CD4-positive, alpha-beta T cell treated with Interferon alpha-2 for 1 hour (primary cell): Measurements from ENCODE around the gene TVP23B.
"Not testable (repeated sequence)": the region's sequence is repeated elsewhere in the genome, so short reads cannot be mapped to it uniquely, and the experiment has no call there.

Experiments
- DNase-seq, 2 donors: peaks; one replicate each; pipeline ENCODE4 v3.0.0-alpha.2; 2020 to 2022

Gene TVP23B

DNA sequence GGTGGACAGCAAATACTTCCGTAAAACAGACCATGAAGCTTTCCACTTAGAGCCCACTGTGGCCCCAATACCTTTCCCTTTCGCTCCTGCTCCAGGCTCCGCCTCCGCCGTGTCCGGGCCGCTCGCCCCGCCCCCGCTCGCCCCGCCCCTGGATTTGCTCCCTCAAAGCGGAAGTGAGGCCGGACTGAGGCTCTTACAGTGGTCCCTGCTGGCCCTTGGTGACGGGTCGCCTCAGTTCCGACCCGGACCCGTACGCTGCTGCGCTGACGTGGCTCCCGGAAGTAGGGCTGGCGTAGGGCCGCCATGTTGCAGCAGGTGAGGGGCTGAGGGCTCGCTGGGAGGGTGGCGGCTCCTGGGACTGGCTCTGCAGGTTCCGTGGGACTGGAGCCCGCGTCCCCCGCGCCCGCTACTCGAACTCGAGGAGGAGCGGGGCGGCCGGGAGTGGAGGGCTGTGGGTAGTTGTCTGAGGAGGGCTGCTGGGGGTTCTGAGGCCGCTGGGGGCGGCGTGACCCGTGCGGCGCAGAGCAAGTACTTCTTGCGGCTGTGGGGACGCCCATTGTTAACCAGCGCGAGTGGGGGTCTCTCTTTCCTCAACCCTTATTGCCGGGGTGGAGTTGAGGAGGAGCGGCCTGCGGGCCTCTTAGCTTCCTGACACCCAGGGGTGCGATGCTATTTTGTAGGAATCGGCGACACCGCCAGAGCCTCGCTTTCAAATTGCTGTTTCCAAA, at the start of gene TVP23B:
Gene TVP23B (plus strand): TSS at position 193 of the 728 bp plus-strand sequence. CDS start 111 bp downstream, at position 304.
- peak; percentile 96 to 97 for DNase-seq

DNA sequence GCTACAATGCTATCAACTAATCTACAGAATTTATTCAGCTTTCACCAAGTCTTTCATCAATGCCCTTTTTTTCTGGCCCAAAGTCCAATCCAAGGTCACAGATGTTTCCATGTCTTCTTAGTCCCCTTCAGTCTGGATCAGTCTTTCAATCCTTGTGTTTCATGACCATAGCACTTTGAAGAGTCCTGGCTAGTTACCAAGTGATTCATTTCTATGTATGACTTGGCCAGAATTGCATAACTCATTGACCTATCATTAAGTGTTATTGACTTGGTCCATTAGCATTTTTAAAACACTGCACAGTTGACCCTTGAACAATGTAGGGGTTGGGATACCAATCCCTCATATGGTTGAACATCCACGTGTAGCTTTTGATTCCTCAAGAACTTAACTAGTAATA, 48.5 kb upstream of the TVP23B start:
- not testable (repeated sequence) for DNase-seq

DNA sequence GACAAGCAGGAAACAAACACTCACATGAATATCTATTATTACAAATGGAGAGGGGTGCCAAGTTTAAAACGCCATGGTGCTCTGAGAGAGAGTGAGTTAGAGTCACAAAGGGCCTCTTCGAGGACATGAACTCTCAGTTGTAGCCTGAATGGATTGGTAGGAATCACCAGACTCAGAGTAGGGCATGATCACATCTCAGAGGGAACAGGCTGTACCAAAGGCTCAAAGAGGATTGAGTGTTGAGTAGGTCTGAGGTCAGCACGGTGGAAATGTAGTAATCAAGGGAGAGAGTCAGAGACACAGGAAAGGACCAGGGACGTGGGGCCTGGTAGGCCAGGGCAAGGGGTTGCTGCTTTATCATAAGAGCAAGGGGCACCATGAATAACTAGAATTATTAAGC, 47.6 kb upstream of the TVP23B start:
- not testable (repeated sequence) for DNase-seq

DNA sequence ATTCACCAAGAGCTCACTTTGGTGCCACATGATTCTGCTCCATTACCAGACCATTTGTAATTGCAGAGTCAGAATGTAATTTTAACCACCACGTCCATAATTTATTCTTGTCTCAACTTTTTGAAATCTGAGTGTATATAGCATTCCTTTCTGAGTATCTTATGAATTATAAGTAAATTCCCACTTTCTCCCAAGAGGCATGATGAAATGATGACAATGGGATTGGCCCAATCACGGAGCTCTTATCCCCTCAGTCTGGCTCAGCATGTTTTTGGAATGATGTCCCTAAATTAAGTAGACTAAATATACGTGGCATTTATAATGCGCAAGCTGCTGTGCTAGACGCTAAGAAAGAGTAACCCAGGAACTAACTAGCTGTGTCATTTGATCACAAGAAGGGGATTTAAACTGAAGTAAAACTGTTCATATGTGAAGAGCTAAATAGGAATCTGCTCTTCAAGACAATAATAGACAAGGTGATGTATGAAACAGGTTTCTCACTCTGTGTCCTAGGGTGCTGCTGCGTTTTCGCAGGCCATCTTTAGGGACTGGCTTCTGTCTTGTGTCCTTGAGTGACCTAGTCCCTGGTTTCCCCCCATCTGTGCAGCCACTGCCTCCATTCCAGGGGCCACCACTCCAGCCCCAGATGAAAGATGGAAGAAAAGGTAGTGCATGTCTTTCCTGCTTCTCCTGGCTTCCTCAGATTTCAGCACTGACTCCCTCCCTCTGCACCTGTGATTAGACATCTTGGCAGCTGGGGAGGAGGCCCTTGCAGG, 41.2 kb upstream of the TVP23B start:
- DNase-seq = not testable (repeated sequence)

DNA sequence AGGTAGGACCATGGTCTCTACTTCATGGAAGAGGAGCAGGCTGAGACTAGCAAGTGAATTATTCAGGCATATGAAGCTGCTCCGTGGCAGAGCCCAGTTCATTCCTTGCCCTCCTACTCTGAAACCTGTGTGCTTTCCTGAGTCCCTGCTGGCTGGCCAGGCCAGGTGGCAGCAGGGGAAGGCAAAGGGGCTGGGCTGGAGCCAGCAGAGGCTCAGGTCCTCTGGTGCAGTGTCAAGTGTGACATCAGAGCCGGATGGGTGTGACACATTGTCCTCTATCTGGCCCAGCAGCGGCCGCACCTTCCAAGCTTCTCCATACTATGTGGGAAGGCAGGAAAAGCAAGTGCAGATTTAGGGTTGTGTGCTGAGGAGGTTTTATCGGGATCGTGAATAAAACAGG, 39.8 kb upstream of the TVP23B start:
- not testable (repeated sequence) for DNase-seq

DNA sequence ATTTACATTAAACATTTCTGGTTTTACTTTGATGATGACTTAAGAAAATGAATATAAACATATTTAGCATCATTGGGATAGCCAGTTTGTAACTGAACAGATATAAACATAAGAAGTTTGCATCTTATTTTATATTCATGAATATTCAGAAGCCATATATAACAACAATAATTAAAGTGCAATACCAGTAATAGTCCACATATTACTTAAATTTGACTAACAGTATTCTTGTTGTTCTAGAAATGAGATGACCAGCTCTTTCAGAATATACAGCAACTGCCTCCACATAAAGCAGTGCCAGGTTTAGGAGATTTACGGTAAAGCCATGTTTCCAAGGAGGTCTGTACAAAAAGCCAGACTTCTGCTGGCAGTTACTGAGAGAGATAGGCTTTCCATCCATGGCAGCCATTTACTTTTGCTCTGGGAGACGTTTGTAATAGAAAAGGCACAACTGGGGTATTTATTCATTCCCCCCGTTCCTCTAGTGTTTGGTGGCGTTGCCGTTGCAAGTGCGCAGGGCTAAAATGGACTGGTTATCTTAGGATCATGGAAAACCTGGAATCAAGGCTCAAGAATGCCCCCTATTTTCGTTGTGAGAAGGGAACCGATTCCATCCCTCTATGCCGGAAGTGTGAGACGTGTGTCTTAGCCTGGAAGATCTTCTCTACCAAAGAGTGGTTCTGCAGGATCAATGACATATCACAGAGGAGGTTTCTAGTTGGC, 37.1 kb upstream of the TVP23B start, which contains the start of gene FBXW10:
Gene FBXW10 (plus strand): TSS at position 356 of the 723 bp plus-strand sequence. CDS start 191 bp downstream, at position 547.
- DNase-seq = not testable (repeated sequence)

DNA sequence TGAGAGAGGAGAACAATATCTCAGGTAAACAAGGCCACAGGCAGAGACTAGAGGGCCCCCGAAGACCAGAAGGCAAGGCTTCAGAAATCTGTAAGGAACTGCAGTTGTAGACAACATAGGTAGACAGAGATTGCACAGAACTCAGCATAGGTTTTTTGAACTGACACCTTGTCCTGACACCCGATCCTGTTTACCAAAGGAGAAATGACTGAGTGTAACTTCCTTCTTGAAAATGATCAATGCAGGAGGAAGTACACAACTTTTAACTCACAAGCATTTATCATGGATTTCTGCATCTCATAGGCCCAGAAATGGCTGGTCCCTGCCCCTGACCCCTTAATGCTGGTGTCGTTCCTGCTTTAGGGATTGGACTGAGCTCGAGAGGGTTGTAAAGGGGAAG, 36.3 kb upstream of the TVP23B start:
- not testable (repeated sequence) for DNase-seq

DNA sequence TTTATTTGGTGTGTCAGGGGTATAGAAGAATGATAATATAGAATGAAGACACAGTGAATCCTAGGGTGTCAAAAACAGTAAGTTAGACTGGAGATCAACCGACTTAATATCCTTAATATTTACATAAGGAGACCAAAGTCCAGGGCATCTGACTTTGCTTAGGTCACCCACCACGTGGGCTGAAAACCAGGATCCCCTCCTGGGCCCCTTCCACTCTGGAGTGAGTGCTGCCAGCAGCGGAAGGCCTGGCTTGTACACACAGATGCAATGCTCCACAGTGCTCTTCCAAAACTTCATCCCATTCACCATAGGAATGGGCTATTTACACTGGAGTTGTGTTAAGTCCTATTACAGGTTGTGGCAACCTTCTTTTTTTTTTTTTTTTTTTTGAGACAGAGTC, 34.4 kb upstream of the TVP23B start:
- not testable (repeated sequence) for DNase-seq

DNA sequence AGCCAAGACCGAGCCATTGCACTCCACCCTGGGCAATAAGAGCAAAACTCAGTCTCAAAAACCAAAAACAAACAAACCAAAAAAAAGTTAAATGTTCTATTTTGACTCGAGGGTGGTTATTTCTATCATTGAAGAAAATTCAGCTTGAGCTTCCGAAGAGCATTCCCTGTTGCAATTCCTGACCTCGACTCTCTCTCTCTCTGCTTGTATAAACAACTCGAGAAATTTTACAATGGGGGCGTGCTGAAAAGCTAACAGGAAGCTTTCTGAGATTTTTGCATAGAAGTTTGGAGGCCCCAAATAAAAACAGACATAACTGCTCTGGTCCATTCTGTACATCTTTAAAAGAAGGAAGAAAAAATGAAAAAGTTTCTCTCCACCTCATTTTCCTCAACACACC, 33.5 kb upstream of the TVP23B start:
- DNase-seq = not testable (repeated sequence)

DNA sequence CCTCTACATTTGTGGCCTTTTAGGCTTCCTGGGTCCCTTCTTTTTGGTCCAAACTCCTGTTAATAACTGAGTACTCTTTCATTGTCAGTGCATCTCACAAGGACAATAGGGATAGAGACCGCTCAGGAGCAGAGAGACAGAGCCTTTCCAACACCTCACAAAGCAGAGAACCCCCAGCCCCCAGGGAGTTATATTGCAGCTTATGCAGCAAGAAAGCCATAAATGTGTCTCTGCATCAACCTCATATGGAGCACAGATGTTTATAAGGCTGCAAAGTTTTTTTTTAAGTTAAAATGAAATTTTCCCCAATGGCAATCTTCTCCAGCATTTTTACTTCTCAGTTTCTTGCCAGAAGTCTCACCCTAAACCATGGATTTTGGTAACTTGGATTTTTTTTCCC, 30.7 kb upstream of the TVP23B start:
- not testable (repeated sequence) for DNase-seq

DNA sequence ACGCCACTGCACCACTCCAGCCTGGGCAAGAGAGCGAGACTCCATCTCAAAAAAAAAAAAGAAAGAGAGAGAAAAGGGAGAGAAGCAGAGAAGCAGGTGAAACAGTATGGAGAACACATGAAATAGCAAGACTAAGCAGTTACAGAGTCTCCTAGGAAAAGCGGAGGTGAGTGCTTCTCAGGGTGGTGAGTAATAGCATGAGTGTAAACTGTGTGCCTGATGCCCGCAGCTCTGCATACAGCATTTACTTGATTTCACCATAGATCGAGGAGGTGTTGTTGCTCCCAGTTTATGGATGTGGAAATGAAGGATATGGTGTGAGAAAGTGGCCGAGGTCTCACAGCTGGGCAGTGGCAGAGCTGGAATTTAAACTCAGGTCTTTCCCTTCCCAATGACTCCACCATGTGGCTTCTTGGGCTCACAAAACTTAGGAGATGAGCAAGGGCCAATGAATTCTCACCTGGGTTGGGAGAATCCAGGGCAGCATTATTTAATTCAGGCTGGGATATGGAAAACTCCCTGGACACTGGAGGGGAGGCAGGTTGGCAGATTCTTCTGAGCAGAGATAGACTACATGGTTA, 27.1 kb upstream of the TVP23B start:
- not testable (repeated sequence) for DNase-seq

DNA sequence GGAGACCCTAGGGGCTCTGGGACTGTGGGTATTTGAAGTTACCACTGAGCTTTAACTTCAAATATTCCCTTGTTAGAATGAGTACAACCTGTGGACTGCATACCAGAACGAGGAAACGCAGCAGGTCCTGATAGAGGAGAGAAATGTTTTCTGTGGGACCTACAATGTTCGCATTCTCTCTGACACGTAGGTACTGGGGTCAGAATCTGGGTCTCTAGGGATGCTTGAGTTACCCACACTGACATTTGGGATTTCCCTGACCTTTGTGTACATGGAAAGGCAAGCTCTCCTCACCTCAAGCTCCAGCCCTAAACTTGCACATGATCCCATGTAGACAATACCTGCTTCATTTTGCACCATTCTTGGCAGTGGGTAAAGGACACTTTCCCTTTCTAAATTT, 25.0 kb upstream of the TVP23B start:
- not testable (repeated sequence) for DNase-seq

DNA sequence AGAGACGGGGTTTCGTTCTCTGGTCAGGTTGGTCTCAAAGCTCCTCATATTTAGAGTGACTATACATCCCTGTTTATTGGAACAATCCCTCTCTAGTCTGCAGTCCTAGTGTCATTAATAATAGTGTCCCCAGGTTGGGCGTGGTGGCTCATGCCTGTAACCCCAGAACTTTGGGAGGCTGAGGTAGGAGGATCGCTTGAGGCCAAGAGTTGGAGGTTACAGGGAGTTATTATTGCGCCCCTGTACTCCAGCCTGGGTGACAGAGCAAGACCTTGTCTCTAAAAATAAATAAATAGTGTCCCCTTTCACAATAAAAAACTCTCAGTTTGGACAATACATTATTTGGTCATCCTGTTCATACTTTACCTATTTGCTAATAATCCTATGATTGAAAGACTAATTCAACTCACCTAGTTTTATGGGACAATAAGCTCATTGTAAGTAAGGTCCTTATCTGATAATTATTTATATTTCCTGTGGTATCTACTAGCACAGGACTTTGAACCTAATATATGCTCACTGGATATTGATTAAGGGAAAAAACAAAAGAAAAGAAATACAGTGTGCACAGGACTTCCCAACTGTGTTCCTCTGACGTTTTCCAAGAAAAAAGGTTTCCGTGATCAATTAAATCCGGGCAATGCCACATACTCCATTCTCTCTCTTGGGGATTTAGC, 23.5 kb upstream of the TVP23B start:
- not testable (repeated sequence) for DNase-seq

DNA sequence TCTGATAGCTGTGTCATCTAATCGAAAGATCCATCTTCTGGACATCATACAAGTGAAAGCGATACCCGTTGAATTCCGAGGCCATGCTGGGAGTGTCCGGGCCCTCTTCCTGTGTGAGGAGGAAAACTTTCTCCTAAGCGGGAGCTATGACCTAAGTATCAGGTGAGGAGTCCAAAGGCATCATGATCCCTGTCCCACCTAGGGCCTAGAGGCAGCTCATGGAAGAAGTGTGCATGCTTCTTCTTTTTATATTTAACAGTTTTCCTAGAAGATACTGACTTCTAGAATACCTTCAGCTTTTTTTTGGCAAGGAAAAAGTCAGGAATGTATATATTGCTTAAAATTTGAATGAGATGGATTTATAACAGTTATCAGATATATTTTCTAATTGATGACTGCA, 22.6 kb upstream of the TVP23B start:
- DNase-seq = not testable (repeated sequence)

DNA sequence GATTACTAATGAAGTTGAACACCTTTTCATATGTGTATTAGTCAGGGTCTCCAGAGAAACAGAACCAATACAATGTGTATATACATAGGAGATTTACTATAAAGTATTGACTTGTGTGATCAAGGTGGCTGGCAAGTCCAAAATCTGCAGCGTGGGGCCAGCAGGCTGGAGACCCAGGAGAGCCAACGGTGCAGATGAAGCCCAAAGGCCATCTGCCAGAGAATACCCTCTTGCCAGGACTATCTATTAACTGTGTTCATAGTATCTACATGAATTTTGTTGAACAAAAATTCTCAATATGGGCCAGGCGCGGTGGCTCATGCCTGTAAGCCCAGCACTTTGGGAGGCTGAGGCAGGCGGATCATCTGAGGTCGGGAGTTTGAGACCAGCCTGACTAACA, 20.8 kb upstream of the TVP23B start:
- DNase-seq = not testable (repeated sequence)

DNA sequence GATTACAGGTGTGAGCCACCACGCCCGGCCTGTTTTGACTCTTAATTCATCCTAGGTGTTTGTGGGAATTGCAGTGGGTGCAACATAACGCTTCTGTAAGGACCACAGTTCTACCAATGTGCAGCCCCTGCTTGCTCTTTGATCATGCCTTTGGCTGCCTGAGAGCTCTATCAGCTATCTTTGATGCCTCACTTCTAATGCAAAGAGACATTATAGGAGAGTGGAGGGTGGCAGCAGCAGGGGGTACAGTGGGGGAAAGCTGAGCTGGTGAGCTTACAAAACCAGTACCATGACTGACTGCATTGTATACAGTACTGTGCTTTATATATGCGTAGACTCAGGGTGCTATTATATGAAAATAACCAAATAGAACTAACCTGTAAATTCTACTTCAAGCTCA, 10.4 kb upstream of the TVP23B start:
- not testable (repeated sequence) for DNase-seq

DNA sequence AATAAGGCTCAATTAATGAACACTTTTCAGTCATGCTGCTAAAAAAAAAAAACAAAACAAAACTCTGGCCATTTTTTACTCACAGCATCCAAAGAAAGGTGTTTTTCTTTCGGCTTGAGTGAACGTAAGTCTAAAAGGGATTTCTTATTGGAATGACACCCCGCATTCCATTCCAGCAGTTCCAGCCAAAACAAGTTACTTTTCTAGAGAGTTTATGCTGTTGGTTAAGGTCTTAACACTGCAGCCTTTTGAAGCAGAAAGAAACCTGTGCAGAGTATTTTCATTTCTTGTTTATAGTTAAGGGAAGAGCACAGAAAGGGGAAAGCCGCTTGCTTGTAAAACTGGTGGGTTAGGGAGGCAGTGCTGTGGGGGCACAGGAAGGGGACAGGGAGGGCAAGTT, 9.9 kb upstream of the TVP23B start:
- not testable (repeated sequence) for DNase-seq

DNA sequence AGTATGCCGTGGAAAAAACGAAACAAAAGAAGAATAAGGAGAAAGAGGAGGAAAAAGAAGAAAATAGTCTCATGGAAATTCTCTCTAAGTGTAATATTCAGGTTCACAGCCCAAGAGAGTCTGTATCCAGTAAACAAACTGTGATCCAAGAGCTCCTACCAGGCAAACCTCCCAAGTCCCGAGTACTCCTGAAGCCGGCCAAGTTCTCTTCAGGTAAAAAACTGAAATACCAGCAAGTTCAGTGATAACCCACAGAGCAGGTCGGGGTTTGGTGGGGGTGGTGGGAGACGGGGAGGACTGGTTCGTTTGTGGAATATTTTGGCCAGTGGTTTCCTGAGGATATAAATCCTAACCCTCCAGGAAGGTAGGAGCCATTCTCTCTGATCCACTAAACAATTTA, 8.5 kb upstream of the TVP23B start:
- no peak for DNase-seq

DNA sequence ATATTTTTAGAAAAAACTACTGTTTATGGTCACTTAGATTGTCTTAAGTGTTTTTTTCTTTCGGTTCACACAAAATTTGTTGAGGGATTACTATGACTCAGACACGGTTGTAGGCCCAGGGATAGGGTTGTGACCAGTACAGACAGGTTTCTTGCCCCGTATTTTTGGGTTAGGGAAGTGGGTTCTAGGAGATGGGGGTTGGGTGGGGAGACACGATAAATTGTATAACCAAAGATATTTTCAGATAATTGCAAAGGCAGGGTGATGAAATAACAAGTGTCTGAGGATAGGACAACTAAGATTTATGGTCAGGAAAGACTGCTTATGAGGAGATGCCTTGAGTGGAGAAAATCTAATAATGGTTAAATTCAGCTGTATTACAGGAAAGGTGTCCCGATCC, 822 bp downstream of the TVP23B start:
- DNase-seq = peak in 1 of 2 donors; percentile 24

DNA sequence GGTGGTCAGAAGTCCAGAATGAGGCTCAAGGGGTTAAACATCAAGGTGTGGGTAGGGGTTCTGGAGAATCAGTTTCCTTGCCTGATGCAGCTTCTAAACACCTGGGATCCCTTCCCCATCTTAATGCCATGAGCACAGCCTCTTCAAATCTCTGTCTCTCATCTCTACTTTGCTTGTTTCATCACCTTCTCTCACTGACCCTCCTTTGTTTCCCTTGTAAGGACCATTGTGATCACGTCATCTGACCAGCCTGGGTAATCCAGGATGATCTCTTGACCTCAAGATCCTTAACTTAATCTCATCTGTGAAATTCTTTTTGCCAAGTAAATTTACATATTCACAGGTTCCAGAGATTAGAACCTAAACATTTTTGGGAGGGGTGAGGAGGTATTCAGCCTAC, 5.0 kb downstream of the TVP23B start:
- DNase-seq = not testable (repeated sequence)

DNA sequence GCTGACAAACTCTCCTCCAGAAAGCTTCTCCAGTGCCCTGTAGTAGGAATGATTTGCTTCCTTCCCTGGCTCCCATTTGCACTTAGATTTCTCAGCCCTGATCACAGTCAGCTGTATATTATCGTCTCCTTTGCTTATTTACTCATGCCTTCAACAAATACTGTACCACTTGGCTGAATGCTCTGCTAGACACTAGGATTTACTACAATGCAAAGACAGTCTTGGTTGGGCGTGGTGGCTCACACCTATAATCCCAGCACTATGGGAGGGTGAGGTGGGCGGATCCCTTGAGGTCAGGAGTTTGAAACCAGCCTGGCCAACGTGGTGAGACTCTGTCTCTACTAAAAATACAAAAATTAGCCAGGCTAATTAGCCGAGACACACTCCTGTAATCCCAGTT, 5.9 kb downstream of the TVP23B start:
- DNase-seq = not testable (repeated sequence)

DNA sequence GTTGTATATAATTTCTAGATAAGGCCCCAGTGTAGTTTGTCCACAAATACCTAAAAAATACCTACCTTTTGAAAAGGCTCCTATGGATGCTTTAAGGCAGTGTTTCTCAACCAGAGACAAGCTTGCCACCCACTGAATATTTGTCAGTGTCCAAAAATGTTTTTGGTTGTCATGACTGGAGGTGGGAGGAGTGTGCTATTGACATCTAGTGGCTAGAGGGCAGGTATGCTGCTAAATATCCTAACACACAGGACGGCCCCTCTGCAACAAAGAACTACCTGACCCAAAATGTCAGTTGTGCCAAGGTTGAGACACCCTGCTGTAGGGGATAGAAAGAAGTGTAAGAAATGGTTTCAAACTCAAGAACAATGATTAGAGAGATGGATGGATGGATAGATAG, 10.4 kb downstream of the TVP23B start:
- DNase-seq = peak in 1 of 2 donors; percentile 40
